ENCODE measurements around the gene TMEM254.

- TF ChIP-seq CTCF (conservative IDR thresholded peaks at IDR 0.05; ENCODE audit: low read depth, low read length): no peak
- TF ChIP-seq RAD21 (IDR thresholded peaks at IDR 0.05; ENCODE audit: low read length): no peak
- TF ChIP-seq POLR2A (IDR thresholded peaks at IDR 0.05; ENCODE audit: low read depth, low read length): no peak
- no peak for TF ChIP-seq MAFK (IDR thresholded peaks at IDR 0.05; ENCODE audit: low read depth, low read length)
- no peak for TF ChIP-seq SMC3 (IDR thresholded peaks at IDR 0.05; ENCODE audit: low read depth, low read length)
- no peak for TF ChIP-seq MXI1 (IDR thresholded peaks at IDR 0.05; ENCODE audit: borderline replicate concordance, low read depth, low read length)
- no peak for TF ChIP-seq ELK1 (IDR thresholded peaks at IDR 0.05; ENCODE audit: borderline replicate concordance, low read depth, low read length)
- no peak for TF ChIP-seq USF2 (IDR thresholded peaks at IDR 0.05; ENCODE audit: low read depth, low read length)
- TF ChIP-seq FOS (IDR thresholded peaks at IDR 0.05; ENCODE audit: low read depth, low read length): no peak
- no peak for TF ChIP-seq BHLHE40 (IDR thresholded peaks at IDR 0.05; ENCODE audit: low read depth, low read length)
- TF ChIP-seq CEBPB (IDR thresholded peaks at IDR 0.05; ENCODE audit: low read depth, low read length): no peak
- TF ChIP-seq RFX5 (IDR thresholded peaks at IDR 0.05; ENCODE audit: low read depth, low read length): no peak
Measured at GRCh38 chr10:80122110-80122710, 43.7 kb downstream of the TMEM254 start.
